ENCODE results near the gene GNAZ.
"Not testable (repeated sequence)": the region's sequence is repeated elsewhere in the genome, so short reads cannot be mapped to it uniquely, and the experiment has no call there.

Gene GNAZ

GRCh38 chr22:23070418-23071229 lies at the start of gene GNAZ:
TSS of gene GNAZ (plus strand) at chr22:23070519. CDS start at chr22:23095696, 25,177 bp downstream.
- intact Hi-C loops (cut with micrococcal nuclease): no loop called here
- H3K27me3 Mint-ChIP-seq: peaks cover 71% of the 10 kb centered on the region
- no peak within 1 kb of the TSS for H3K27ac Mint-ChIP-seq
- no peaks in the 10 kb centered on the region for H3K36me3 Mint-ChIP-seq (ENCODE audit: low read depth)
- H3K4me3 Mint-ChIP-seq: peak within 1 kb of the TSS; percentile 67
- H3K4me1 Mint-ChIP-seq (ENCODE audit: low read depth): peaks cover 5% of the 10 kb centered on the region
- H3K9me3 Mint-ChIP-seq: no peaks in the 10 kb centered on the region

- Mint-ChIP-seq H3K36me3 (ENCODE audit: low read depth) (no peaks in the 10 kb centered on the region), H3K9me3 (no peaks in the 10 kb centered on the region), H3K4me3 (no peak overlapping the region), H3K27me3 (peaks cover 2% of the 10 kb centered on the region), H3K4me1 (ENCODE audit: low read depth) (peaks cover 6% of the 10 kb centered on the region), H3K27ac (peak overlapping the region; percentile 26)
- intact Hi-C loops (cut with micrococcal nuclease): no loop called here
These were observed 49.5 kb upstream of the GNAZ start for GRCh38 chr22:23020659-23021293.

- intact Hi-C loops (cut with micrococcal nuclease); H3K27me3 Mint-ChIP-seq; H3K4me1 Mint-ChIP-seq (ENCODE audit: low read depth); H3K27ac Mint-ChIP-seq; H3K36me3 Mint-ChIP-seq (ENCODE audit: low read depth); H3K9me3 Mint-ChIP-seq; H3K4me3 Mint-ChIP-seq: not testable (repeated sequence)
These were observed 48.5 kb upstream of the GNAZ start for GRCh38 chr22:23021660-23022353.

- intact Hi-C loops (cut with micrococcal nuclease): no loop called here
- Mint-ChIP-seq H3K36me3 (ENCODE audit: low read depth) (no peaks in the 10 kb centered on the region), H3K27ac (no peak overlapping the region), H3K4me1 (ENCODE audit: low read depth) (peaks cover 12% of the 10 kb centered on the region), H3K27me3 (no peaks in the 10 kb centered on the region), H3K4me3 (no peak overlapping the region), H3K9me3 (no peaks in the 10 kb centered on the region)
These were observed 47.0 kb upstream of the GNAZ start for GRCh38 chr22:23023294-23023693.

GRCh38 chr22:23026777-23027176 lies 43.5 kb upstream of the GNAZ start:
- intact Hi-C loops (cut with micrococcal nuclease): no loop called here
- Mint-ChIP-seq H3K4me3 (no peak overlapping the region), H3K36me3 (ENCODE audit: low read depth) (no peaks in the 10 kb centered on the region), H3K27ac (peak overlapping the region; percentile 4), H3K4me1 (ENCODE audit: low read depth) (peaks cover 6% of the 10 kb centered on the region), H3K9me3 (no peaks in the 10 kb centered on the region), H3K27me3 (no peaks in the 10 kb centered on the region)

- H3K36me3 Mint-ChIP-seq (ENCODE audit: low read depth); H3K4me3 Mint-ChIP-seq; H3K9me3 Mint-ChIP-seq; H3K27me3 Mint-ChIP-seq; H3K4me1 Mint-ChIP-seq (ENCODE audit: low read depth); intact Hi-C loops (cut with micrococcal nuclease); H3K27ac Mint-ChIP-seq: not testable (repeated sequence)
These were observed 42.5 kb upstream of the GNAZ start for GRCh38 chr22:23027849-23028248.

- Mint-ChIP-seq H3K36me3 (ENCODE audit: low read depth) (no peaks in the 10 kb centered on the region), H3K9me3 (no peaks in the 10 kb centered on the region), H3K4me3 (no peak overlapping the region), H3K27me3 (peaks cover 4% of the 10 kb centered on the region), H3K27ac (no peak overlapping the region), H3K4me1 (ENCODE audit: low read depth) (peaks cover 6% of the 10 kb centered on the region)
- intact Hi-C loops (cut with micrococcal nuclease): no loop called here
These were observed 40.6 kb upstream of the GNAZ start for GRCh38 chr22:23029521-23030228.

GRCh38 chr22:23031381-23031780 lies 38.9 kb upstream of the GNAZ start:
- intact Hi-C loops (cut with micrococcal nuclease): no loop called here
- Mint-ChIP-seq H3K4me3 (no peak overlapping the region), H3K27me3 (peaks cover 4% of the 10 kb centered on the region), H3K36me3 (ENCODE audit: low read depth) (no peaks in the 10 kb centered on the region), H3K27ac (no peak overlapping the region), H3K9me3 (no peaks in the 10 kb centered on the region), H3K4me1 (ENCODE audit: low read depth) (peaks cover 6% of the 10 kb centered on the region)

GRCh38 chr22:23031786-23032185 lies 38.5 kb upstream of the GNAZ start:
- no peak overlapping the region for H3K4me3 Mint-ChIP-seq
- intact Hi-C loops (cut with micrococcal nuclease): no loop called here

GRCh38 chr22:23032658-23033057 lies 37.7 kb upstream of the GNAZ start:
- no peaks in the 10 kb centered on the region for H3K36me3 Mint-ChIP-seq (ENCODE audit: low read depth)
- H3K4me3 Mint-ChIP-seq: no peak overlapping the region
- intact Hi-C loops (cut with micrococcal nuclease): no loop called here
- H3K9me3 Mint-ChIP-seq: no peaks in the 10 kb centered on the region
- peaks cover 4% of the 10 kb centered on the region for H3K27me3 Mint-ChIP-seq
- no peak overlapping the region for H3K27ac Mint-ChIP-seq
- H3K4me1 Mint-ChIP-seq (ENCODE audit: low read depth): peaks cover 2% of the 10 kb centered on the region

More at GRCh38 chr22:23031786-23032185, 38.5 kb upstream of the GNAZ start:
- Mint-ChIP-seq H3K27ac (no peak overlapping the region), H3K36me3 (ENCODE audit: low read depth) (no peaks in the 10 kb centered on the region), H3K27me3 (peaks cover 4% of the 10 kb centered on the region), H3K4me1 (ENCODE audit: low read depth) (peaks cover 4% of the 10 kb centered on the region), H3K9me3 (no peaks in the 10 kb centered on the region)

GRCh38 chr22:23033116-23033905 lies 37.0 kb upstream of the GNAZ start:
- no peak overlapping the region for H3K27ac Mint-ChIP-seq
- no peaks in the 10 kb centered on the region for H3K36me3 Mint-ChIP-seq (ENCODE audit: low read depth)
- peaks cover 6% of the 10 kb centered on the region for H3K27me3 Mint-ChIP-seq
- H3K4me1 Mint-ChIP-seq (ENCODE audit: low read depth): peaks cover 9% of the 10 kb centered on the region
- H3K4me3 Mint-ChIP-seq: no peak overlapping the region
- intact Hi-C loops (cut with micrococcal nuclease): no loop called here
- no peaks in the 10 kb centered on the region for H3K9me3 Mint-ChIP-seq

- Mint-ChIP-seq H3K27me3 (peaks cover 14% of the 10 kb centered on the region), H3K27ac (no peak overlapping the region), H3K9me3 (no peaks in the 10 kb centered on the region), H3K4me3 (no peak overlapping the region), H3K4me1 (ENCODE audit: low read depth) (peaks cover 11% of the 10 kb centered on the region), H3K36me3 (ENCODE audit: low read depth) (no peaks in the 10 kb centered on the region)
- intact Hi-C loops (cut with micrococcal nuclease): no loop called here
These were observed 35.4 kb upstream of the GNAZ start for GRCh38 chr22:23034621-23035556.

All from dendritic cell treated with granulocyte-macrophage colony-stimulating factor and Interleukin-4, amounts not matched to agents 40 ng/mL and 50 ng/mL, for 4 days (primary cell).